Stimulated activated memory B cell treated with anti-CD40 and anti-IgM and Interleukin-4, amounts not matched to agents 10 μg/mL and 1 μg/mL and 100 μg/mL, for 72 hours (primary cell): Measurements from ENCODE around the gene NR4A1.

Source experiments
- ATAC-seq: fragments of 150-1000 bp; cut with Tn5 transposase; 2 replicates; pipeline ENCODE4 v1.10.0; 2021
- H3K27ac Mint-ChIP-seq: one replicate; pipeline ENCODE4 v1.8.0; 2022; ENCODE audit warnings: mild to moderate bottlenecking, mixed read lengths
- H3K27me3 Mint-ChIP-seq: one replicate; pipeline ENCODE4 v1.8.0; 2022; ENCODE audit warnings: mixed read lengths
- H3K36me3 Mint-ChIP-seq: one replicate; pipeline ENCODE4 v1.8.0; 2022; ENCODE audit warnings: mixed read lengths
- H3K4me1 Mint-ChIP-seq: one replicate; pipeline ENCODE4 v1.8.0; 2022; ENCODE audit warnings: mixed read lengths
- H3K4me3 Mint-ChIP-seq: one replicate; pipeline ENCODE4 v1.8.0; 2022; ENCODE audit warnings: mild to moderate bottlenecking, moderate library complexity, mixed read lengths
- H3K9me3 Mint-ChIP-seq: one replicate; pipeline ENCODE4 v1.8.0; 2022; ENCODE audit warnings: mixed read lengths

Gene NR4A1

GRCh38 chr12:52044292-52044983 lies 6.8 kb upstream of the NR4A1 start:
- Mint-ChIP-seq H3K36me3 (peaks cover 6% of the 10 kb centered on the region), H3K4me3 (no peak overlapping the region), H3K27ac (no peak overlapping the region), H3K4me1 (peaks cover 49% of the 10 kb centered on the region), H3K27me3 (no peaks in the 10 kb centered on the region), H3K9me3 (no peaks in the 10 kb centered on the region)
- no peak for ATAC-seq

DNA sequence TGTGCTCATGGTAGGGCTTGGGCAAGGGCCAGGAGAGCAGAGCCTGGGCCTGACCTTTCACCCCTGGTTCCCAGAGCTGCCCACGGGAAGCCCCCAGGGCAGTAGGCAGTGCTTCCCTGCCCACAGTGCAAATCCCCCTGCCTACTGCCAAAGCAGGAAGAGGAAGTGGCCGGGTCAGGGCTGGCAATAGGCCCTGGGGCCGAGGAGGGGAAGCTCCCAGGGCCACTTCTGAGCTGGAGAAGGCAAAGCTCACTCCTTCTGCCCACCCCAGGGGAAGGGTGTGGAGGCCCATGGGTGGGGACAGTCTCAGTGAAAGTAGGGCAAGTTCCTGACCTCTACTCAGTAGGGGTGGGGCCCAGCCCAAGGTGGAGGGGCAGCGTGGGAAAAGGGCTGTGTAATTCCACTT lies 5.4 kb upstream of the NR4A1 start:
- Mint-ChIP-seq H3K4me3 (no peak overlapping the region), H3K4me1 (peaks cover 49% of the 10 kb centered on the region), H3K27ac (peak overlapping the region; percentile 82), H3K27me3 (no peaks in the 10 kb centered on the region), H3K36me3 (peaks cover 6% of the 10 kb centered on the region), H3K9me3 (no peaks in the 10 kb centered on the region)
- no peak for ATAC-seq

GRCh38 chr12:52046859-52047258 lies 4.4 kb upstream of the NR4A1 start:
- ATAC-seq, result no peak
- Mint-ChIP-seq H3K27ac (no peak overlapping the region), H3K9me3 (no peaks in the 10 kb centered on the region), H3K36me3 (peaks cover 6% of the 10 kb centered on the region), H3K4me1 (peaks cover 49% of the 10 kb centered on the region), H3K4me3 (no peak overlapping the region), H3K27me3 (no peaks in the 10 kb centered on the region)

GRCh38 chr12:52049286-52049685 lies 2.0 kb upstream of the NR4A1 start:
- ATAC-seq, result no peak
- H3K27ac Mint-ChIP-seq, result peak overlapping the region; percentile 98
- no peaks in the 10 kb centered on the region for H3K9me3 Mint-ChIP-seq
- peak overlapping the region; percentile 89 for H3K4me3 Mint-ChIP-seq
- H3K36me3 Mint-ChIP-seq, result peaks cover 7% of the 10 kb centered on the region
- H3K4me1 Mint-ChIP-seq, result peaks cover 62% of the 10 kb centered on the region
- no peaks in the 10 kb centered on the region for H3K27me3 Mint-ChIP-seq

DNA sequence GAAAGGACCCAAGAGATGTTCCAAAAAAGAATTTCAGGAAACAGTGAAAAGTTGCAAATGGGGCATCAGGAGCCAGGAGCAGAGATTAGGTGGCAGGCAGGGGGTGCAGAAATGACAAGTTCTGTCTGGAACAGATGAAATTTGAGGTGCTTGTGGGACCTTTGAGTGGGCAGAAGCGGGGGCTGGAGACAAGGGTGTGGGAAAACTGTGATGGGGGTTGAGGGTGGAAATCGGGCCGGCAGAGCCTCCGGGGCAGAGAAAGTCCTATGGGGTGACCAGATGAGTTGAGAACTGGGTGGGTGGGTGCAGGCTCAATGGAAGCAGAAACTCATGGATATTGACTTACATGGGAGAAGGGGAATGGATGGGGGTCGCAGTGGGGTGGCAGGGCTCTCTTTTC lies 1.6 kb upstream of the NR4A1 start:
- H3K27ac Mint-ChIP-seq, result peak overlapping the region; percentile 98
- peaks cover 7% of the 10 kb centered on the region for H3K36me3 Mint-ChIP-seq
- no peaks in the 10 kb centered on the region for H3K9me3 Mint-ChIP-seq
- no peak for ATAC-seq
- peaks cover 66% of the 10 kb centered on the region for H3K4me1 Mint-ChIP-seq
- no peaks in the 10 kb centered on the region for H3K27me3 Mint-ChIP-seq
- H3K4me3 Mint-ChIP-seq, result peak overlapping the region; percentile 89

DNA sequence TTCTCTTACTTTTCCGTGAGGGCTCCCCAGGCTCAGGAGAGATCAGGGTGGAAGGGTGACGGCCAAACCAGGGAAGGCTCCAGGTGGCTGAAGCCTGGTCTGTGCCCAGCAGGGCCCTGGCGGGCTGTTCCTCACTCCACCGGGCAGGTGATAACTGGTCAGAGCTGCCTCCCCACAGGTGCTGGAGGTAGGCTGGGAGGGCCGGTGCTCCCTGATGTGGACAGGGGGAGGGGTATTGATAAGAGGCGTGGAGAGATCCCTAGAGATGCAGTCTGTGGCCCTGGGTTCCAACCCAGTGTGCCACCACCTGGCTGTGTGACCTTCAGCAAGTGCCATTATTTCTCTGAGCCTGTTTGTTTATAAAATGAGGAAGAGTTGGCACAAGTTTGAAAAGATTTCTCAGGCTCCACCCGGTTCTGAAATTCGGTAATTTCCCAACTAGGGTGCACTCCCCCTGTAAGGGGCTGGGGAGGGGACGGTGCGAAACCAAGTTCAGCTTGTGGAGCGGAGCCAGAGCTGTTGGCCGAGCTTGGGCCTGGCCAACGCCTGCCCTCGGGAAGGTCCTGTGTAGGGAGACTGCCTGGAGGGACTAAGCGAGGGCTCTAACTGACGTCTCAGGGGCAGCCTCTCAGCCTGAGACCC lies 1.0 kb upstream of the NR4A1 start:
- Mint-ChIP-seq H3K27ac (peak overlapping the region; percentile 98), H3K4me1 (peaks cover 71% of the 10 kb centered on the region), H3K4me3 (peak overlapping the region; percentile 89), H3K9me3 (no peaks in the 10 kb centered on the region), H3K27me3 (no peaks in the 10 kb centered on the region), H3K36me3 (peaks cover 7% of the 10 kb centered on the region)
- ATAC-seq, result no peak

DNA sequence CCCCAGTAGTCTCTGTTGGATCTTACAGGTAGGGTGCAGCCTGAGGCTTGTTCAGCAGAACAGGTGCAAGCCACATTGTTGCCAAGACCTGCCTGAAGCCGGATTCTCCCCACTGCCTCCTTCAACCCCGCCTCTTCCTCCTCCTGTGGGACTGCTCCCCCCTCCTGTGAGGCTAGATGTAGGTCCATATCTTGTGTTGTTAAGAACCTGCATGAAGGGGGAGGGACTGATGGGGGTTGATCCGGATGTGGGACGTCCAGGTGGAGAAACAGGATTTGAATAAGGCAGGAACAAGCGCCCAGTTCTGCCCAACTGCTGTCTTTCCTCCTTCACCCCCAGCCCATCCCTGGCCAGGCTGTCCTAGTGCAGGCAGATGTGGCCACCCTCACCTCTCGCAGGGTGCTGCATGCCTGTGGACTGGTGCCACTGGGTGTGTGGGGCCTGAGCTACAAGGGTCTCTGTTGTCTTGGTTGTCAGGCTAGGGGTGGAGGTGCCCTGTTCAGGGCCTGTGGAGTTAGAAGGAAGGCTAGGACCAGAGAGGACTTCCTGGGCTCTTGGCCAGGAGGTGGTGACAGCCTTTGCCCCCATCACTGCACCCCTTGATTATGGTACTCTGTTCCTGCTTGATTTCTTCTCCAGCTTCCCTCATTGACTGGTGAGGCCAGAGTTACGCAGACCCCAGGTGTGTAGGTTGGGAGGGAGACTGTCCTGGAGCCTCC lies 1.4 kb downstream of the NR4A1 start:
- no peak for ATAC-seq
- Mint-ChIP-seq H3K27me3 (no peaks in the 10 kb centered on the region), H3K27ac (peak overlapping the region; percentile 98)

GRCh38 chr12:52053536-52054209 lies 2.4 kb downstream of the NR4A1 start:
- H3K4me1 Mint-ChIP-seq, result peaks cover 61% of the 10 kb centered on the region
- peak overlapping the region; percentile 89 for H3K4me3 Mint-ChIP-seq
- ATAC-seq, result no peak
- no peaks in the 10 kb centered on the region for H3K9me3 Mint-ChIP-seq
- H3K27me3 Mint-ChIP-seq, result no peaks in the 10 kb centered on the region
- peaks cover 25% of the 10 kb centered on the region for H3K36me3 Mint-ChIP-seq
- peak overlapping the region; percentile 98 for H3K27ac Mint-ChIP-seq

More for the DNA sequence above, 1.4 kb downstream of the NR4A1 start:
- Mint-ChIP-seq H3K9me3 (no peaks in the 10 kb centered on the region), H3K36me3 (peaks cover 20% of the 10 kb centered on the region), H3K4me3 (peak overlapping the region; percentile 89), H3K4me1 (peaks cover 61% of the 10 kb centered on the region)

DNA sequence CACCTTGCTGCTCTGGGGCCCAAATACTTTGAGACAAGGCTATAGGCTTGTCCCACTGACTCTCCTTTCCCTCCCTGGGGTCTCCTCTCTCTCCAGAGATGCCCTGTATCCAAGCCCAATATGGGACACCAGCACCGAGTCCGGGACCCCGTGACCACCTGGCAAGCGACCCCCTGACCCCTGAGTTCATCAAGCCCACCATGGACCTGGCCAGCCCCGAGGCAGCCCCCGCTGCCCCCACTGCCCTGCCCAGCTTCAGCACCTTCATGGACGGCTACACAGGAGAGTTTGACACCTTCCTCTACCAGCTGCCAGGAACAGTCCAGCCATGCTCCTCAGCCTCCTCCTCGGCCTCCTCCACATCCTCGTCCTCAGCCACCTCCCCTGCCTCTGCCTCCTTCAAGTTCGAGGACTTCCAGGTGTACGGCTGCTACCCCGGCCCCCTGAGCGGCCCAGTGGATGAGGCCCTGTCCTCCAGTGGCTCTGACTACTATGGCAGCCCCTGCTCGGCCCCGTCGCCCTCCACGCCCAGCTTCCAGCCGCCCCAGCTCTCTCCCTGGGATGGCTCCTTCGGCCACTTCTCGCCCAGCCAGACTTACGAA lies 3.1 kb downstream of the NR4A1 start:
- H3K4me3 Mint-ChIP-seq, result no peak overlapping the region
- peaks cover 30% of the 10 kb centered on the region for H3K36me3 Mint-ChIP-seq
- ATAC-seq, result no peak
- no peaks in the 10 kb centered on the region for H3K9me3 Mint-ChIP-seq
- peaks cover 57% of the 10 kb centered on the region for H3K4me1 Mint-ChIP-seq
- H3K27ac Mint-ChIP-seq, result peak overlapping the region; percentile 98
- no peaks in the 10 kb centered on the region for H3K27me3 Mint-ChIP-seq

DNA sequence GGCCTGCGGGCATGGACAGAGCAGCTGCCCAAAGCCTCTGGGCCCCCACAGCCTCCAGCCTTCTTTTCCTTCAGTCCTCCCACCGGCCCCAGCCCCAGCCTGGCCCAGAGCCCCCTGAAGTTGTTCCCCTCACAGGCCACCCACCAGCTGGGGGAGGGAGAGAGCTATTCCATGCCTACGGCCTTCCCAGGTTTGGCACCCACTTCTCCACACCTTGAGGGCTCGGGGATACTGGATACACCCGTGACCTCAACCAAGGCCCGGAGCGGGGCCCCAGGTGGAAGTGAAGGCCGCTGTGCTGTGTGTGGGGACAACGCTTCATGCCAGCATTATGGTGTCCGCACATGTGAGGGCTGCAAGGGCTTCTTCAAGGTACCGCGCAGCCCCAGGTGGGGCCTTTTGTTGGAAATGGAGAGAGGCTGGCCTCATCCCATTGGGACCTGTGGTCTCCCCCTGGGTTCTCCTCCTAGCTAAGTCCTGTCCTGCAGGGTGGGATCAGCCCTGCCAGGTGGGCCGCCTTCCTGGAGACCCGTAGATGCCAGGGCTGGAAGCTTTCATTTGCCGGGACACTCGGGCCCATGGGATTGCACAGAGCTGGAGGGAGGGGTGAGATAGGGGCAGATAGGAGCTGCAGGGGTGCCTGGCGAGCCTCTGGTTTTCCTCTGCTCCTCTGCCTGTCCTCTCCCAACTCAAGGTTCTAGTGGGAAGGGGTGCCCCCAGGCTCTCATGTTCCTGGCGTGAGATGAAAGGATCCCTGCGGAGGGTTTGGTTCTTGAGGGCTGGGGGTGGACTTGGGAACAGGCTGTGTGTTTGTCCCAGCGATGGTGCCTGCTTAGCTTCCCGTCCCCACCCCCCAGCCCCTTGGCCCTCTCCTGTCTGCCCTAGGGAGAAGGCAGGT lies 3.8 kb downstream of the NR4A1 start:
- Mint-ChIP-seq H3K27me3 (no peaks in the 10 kb centered on the region), H3K4me1 (peaks cover 50% of the 10 kb centered on the region), H3K4me3 (no peak overlapping the region), H3K9me3 (no peaks in the 10 kb centered on the region), H3K27ac (no peak overlapping the region), H3K36me3 (peaks cover 30% of the 10 kb centered on the region)
- ATAC-seq, result no peak

- Mint-ChIP-seq H3K27me3 (no peaks in the 10 kb centered on the region), H3K36me3 (peaks cover 30% of the 10 kb centered on the region), H3K9me3 (no peaks in the 10 kb centered on the region), H3K27ac (no peak overlapping the region), H3K4me1 (peaks cover 43% of the 10 kb centered on the region), H3K4me3 (no peak overlapping the region)
- ATAC-seq, result no peak
Observed at GRCh38 chr12:52055731-52056711, 4.8 kb downstream of the NR4A1 start.

- peaks cover 34% of the 10 kb centered on the region for H3K4me1 Mint-ChIP-seq
- peaks cover 30% of the 10 kb centered on the region for H3K36me3 Mint-ChIP-seq
- no peaks in the 10 kb centered on the region for H3K9me3 Mint-ChIP-seq
- no peak for ATAC-seq
- H3K27ac Mint-ChIP-seq, result no peak overlapping the region
- H3K4me3 Mint-ChIP-seq, result no peak overlapping the region
- no peaks in the 10 kb centered on the region for H3K27me3 Mint-ChIP-seq
Observed at GRCh38 chr12:52056801-52057637, 5.8 kb downstream of the NR4A1 start.
